DOHH2 (cell line): ENCODE data around the gene FAM131C.

Experiments
- H3F3A ChIP-seq: fragments of 200-600 bp; sonication (generic), shearing (Covaris generic); 2 replicates; pipeline ENCODE4 v1.6.0; 2016; ENCODE audit warnings: antibody characterized with exemption, mild to moderate bottlenecking; ENCODE audit not compliant: control insufficient read depth, insufficient read depth
- H3K27ac ChIP-seq: fragments of 200-600 bp; sonication (generic); 2 replicates; pipeline ENCODE4 v1.5.1; 2014; ENCODE audit warnings: low read depth, mild to moderate bottlenecking, low read length, moderate library complexity
- H3K27me3 ChIP-seq: fragments of 200-600 bp; sonication (generic); 2 replicates; pipeline ENCODE4 v1.6.1; 2014; ENCODE audit warnings: mild to moderate bottlenecking, low read length, mixed read lengths; ENCODE audit not compliant: control insufficient read depth
- H3K36me3 ChIP-seq: fragments of 200-600 bp; sonication (generic); 2 replicates; pipeline ENCODE4 v1.6.1; 2014; ENCODE audit warnings: mild to moderate bottlenecking, low read length, moderate library complexity, mixed read lengths; ENCODE audit not compliant: control insufficient read depth
- H3K4me1 ChIP-seq: fragments of 200-600 bp; sonication (generic); 2 replicates; pipeline ENCODE4 v1.6.1; 2014; ENCODE audit warnings: mild to moderate bottlenecking, low read length, mixed read lengths; ENCODE audit not compliant: control insufficient read depth
- H3K4me2 ChIP-seq: fragments of 200-600 bp; sonication (generic); 2 replicates; pipeline ENCODE4 v1.6.0; 2014; ENCODE audit warnings: mild to moderate bottlenecking, low read length, moderate library complexity
- H3K4me3 ChIP-seq: fragments of 200-600 bp; sonication (generic); 2 replicates; pipeline ENCODE4 v1.5.1; 2014; ENCODE audit warnings: mild to moderate bottlenecking, low read length, mixed read lengths
- H3K79me2 ChIP-seq: fragments of 200-600 bp; sonication (generic); 2 replicates; pipeline ENCODE4 v1.6.1; 2014; ENCODE audit warnings: mild to moderate bottlenecking, low read length, mixed read lengths; ENCODE audit not compliant: control insufficient read depth
- H3K9me2 ChIP-seq: fragments of 200-600 bp; sonication (generic); replicated peaks from 2 replicates; pipeline ENCODE4 v1.6.1; 2014; ENCODE audit warnings: mild to moderate bottlenecking, low read length, mixed read lengths; ENCODE audit not compliant: control insufficient read depth
- H3K9me3 ChIP-seq: fragments of 200-600 bp; sonication (generic); 2 replicates; pipeline ENCODE4 v1.6.1; 2014; ENCODE audit warnings: antibody characterized with exemption, low read length, mixed read lengths; ENCODE audit not compliant: control insufficient read depth, insufficient read depth
- H4K20me1 ChIP-seq: fragments of 200-600 bp; sonication (generic); 2 replicates; pipeline ENCODE4 v1.6.0; 2014; ENCODE audit warnings: low read depth, mild to moderate bottlenecking, antibody characterized with exemption, low read length, moderate library complexity; ENCODE audit not compliant: control insufficient read depth, insufficient read depth
- CTCF ChIP-seq: fragments of 200-600 bp; sonication (generic); IDR thresholded peaks from one replicate; pipeline ENCODE4 v1.5.1; 2014; ENCODE audit warnings: antibody characterized with exemption, mild to moderate bottlenecking, low read depth, low read length; ENCODE audit not compliant: poor library complexity, severe bottlenecking
- EZH2phosphoT487 ChIP-seq: fragments of 200-600 bp; sonication (generic); IDR thresholded peaks from 2 replicates; pipeline ENCODE4 v1.6.1; 2017; ENCODE audit warnings: borderline replicate concordance, mild to moderate bottlenecking, antibody characterized with exemption, low read length, moderate library complexity, mixed read lengths

The FAM131C gene

DNA sequence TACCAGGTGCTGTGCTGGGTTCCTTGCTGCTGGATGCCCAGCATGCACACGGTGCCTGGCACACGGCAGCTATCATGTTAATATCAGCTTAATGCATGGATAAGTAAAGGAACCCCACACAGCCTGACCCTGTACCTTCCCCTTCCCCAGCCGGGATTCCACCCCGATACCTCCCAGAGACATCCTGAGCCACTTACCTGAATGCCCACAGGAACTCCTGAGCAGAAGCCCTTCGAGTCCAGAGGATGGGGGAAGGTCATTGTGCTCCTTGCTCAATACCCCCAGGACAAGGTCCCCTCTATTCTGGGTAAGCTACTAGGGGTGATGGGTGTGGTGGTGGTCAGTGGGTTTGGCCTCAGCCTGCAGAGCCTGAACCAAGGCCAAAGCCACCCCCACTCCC, 1.4 kb downstream of the FAM131C start:
- H3K27ac ChIP-seq: no peak overlapping the region
- no peak overlapping the region for H3K4me2 ChIP-seq
- peaks cover 53% of the 10 kb centered on the region for H3K27me3 ChIP-seq

GRCh38 chr1:16071614-16072013, 1.8 kb downstream of the FAM131C start:
- Histone ChIP-seq H3K4me1 (peaks cover 8% of the 10 kb centered on the region), H3K9me2 (no peaks in the 10 kb centered on the region), H3F3A (0 out of 2 replicates have a peak, but pooled peaks cover 3% of the 10 kb centered on the region), H3K4me3 (no peak overlapping the region), H3K79me2 (no peaks in the 10 kb centered on the region), H3K4me2 (no peak overlapping the region), H3K27ac (no peak overlapping the region), H3K27me3 (peaks cover 53% of the 10 kb centered on the region), H3K9me3 (no peaks in the 10 kb centered on the region), H4K20me1 (no peaks in the 10 kb centered on the region; the same call in 1 of the 2 replicates), H3K36me3 (no peaks in the 10 kb centered on the region)
- TF ChIP-seq CTCF: no peak
- no peak for TF ChIP-seq EZH2phosphoT487

More for the DNA sequence above, 1.4 kb downstream of the FAM131C start:
- peaks cover 8% of the 10 kb centered on the region for H3K4me1 ChIP-seq
- no peaks in the 10 kb centered on the region; the same call in 1 of the 2 replicates for H4K20me1 ChIP-seq
- H3K4me3 ChIP-seq: no peak overlapping the region
- H3F3A ChIP-seq: 0 out of 2 replicates have a peak, but pooled peaks cover 3% of the 10 kb centered on the region
- TF ChIP-seq CTCF (no peak), EZH2phosphoT487 (no peak)
- no peaks in the 10 kb centered on the region for H3K9me2 ChIP-seq
- H3K79me2 ChIP-seq: no peaks in the 10 kb centered on the region
- H3K36me3 ChIP-seq: no peaks in the 10 kb centered on the region
- no peaks in the 10 kb centered on the region for H3K9me3 ChIP-seq

DNA sequence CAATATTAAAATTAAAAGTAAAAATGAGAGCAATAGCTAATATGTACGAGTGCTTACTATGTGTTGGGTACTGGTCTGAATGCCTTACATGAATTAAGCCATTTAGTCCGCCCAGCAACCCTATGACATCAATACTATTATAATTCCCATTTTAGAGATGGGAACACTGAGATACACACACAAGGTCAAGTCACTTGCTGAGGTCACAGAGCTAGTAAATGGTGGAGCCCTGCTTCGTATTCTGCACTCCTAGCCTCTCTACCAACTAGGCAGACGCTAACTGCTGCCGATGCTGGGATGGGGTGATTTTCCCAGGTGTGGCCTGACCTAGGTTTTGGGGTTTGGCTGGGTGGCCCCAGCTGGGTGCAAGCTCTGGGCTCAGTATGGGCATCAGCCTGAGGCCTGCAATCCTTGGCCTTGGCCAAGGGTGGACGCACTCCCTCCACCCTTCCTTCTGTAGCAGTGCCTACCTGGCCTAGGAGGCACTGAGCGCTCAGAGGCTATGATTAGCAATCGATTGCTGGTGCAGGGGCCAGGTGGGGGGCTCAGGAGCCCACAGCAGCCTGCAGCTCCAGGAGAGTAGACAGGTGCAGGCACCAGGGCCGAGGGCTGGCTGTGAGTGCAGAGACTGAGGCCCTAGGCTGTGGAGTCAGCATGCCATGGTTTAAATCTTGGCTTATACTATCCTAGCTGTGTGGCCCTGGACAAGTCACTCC, 2.7 kb downstream of the FAM131C start:
- peaks cover 8% of the 10 kb centered on the region for H3K4me1 ChIP-seq

More for the DNA sequence above, 2.7 kb downstream of the FAM131C start:
- Histone ChIP-seq H4K20me1 (no peaks in the 10 kb centered on the region; the same call in 1 of the 2 replicates), H3K4me3 (no peak overlapping the region), H3K9me3 (no peaks in the 10 kb centered on the region), H3K79me2 (no peaks in the 10 kb centered on the region), H3K27me3 (peaks cover 51% of the 10 kb centered on the region), H3K36me3 (no peaks in the 10 kb centered on the region), H3F3A (0 out of 2 replicates have a peak, but pooled peaks cover 3% of the 10 kb centered on the region), H3K4me2 (no peak overlapping the region), H3K27ac (no peak overlapping the region), H3K9me2 (no peaks in the 10 kb centered on the region)
- TF ChIP-seq EZH2phosphoT487: no peak
- no peak for TF ChIP-seq CTCF
